Measurements from ENCODE around the gene HDLBP. TPM values are rescaled to one million over a fixed set of nuclear protein-coding genes. Genes with fewer than 3 reads are reported as not detected.

HDLBP gene
- total and polyA plus RNA-seq, 2 experiments from 2014 or later: 230 to 306 TPM

DNA sequence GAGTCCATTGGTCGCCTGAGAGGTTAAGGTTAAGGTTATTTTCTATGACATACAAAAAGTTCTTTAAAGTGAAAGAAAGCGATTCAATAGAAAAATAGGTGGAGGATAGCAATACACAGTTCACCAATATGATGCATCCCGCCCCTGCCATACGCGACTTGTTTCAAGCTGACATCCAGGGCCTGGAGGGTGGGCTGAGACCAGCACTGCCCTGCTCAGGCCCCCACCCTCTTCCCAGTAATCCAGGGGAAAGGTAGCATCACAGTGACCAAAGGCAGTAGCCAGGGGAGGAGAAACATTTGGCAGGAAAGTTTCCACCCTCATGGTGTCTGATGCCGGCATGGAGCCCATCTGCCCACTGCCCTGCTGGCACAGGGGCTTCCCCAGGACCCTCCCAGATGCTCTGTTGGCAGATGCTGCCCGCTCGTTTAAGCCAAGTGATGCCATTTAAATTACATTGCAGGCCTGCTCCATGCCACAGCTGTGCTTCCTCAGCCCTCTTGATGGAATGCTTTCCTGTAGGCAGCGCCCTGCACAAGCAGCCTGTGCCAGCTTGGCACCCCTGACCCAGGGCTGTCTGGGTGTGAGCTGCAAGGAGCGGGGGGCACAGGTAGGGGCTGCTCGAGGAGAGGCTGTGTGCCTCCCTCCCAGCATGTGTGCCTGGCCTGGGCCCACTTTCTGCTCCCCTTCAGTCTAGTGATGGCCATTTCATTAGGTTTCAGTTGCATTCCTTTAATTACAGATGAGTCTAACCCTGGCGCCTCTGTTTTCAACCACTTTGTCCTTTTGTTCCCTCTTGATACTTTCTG lies 137.7 kb downstream of the HDLBP start (continued):
- TF ChIP-seq, protein P1, sequence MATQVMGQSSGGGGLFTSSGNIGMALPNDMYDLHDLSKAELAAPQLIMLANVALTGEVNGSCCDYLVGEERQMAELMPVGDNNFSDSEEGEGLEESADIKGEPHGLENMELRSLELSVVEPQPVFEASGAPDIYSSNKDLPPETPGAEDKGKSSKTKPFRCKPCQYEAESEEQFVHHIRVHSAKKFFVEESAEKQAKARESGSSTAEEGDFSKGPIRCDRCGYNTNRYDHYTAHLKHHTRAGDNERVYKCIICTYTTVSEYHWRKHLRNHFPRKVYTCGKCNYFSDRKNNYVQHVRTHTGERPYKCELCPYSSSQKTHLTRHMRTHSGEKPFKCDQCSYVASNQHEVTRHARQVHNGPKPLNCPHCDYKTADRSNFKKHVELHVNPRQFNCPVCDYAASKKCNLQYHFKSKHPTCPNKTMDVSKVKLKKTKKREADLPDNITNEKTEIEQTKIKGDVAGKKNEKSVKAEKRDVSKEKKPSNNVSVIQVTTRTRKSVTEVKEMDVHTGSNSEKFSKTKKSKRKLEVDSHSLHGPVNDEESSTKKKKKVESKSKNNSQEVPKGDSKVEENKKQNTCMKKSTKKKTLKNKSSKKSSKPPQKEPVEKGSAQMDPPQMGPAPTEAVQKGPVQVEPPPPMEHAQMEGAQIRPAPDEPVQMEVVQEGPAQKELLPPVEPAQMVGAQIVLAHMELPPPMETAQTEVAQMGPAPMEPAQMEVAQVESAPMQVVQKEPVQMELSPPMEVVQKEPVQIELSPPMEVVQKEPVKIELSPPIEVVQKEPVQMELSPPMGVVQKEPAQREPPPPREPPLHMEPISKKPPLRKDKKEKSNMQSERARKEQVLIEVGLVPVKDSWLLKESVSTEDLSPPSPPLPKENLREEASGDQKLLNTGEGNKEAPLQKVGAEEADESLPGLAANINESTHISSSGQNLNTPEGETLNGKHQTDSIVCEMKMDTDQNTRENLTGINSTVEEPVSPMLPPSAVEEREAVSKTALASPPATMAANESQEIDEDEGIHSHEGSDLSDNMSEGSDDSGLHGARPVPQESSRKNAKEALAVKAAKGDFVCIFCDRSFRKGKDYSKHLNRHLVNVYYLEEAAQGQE (IDR thresholded peaks at IDR 0.05; ENCODE audit: unreplicated experiment): no peak

Other genes with a start within 250 kb of the HDLBP start
- gene MTERF4, start 213.4 kb downstream of the HDLBP start, total RNA-seq (2014; rRNA removed; shearing (Covaris generic)): 58.0 and 63.6 TPM in 2 replicates
- 15.3 and 15.7 TPM in 2 replicates for gene MTERF4, start 213.4 kb downstream of the HDLBP start, polyA plus RNA-seq (2016; fragmentation: Nextera tagmentation; extraction: Ambion mirVana)
- gene PASK, start 166.2 kb downstream of the HDLBP start, total RNA-seq (2014; rRNA removed; shearing (Covaris generic)): 37.6 and 38.4 TPM in 2 replicates
- 12.4 and 12.5 TPM in 2 replicates for gene PASK, start 166.2 kb downstream of the HDLBP start, polyA plus RNA-seq (2016; fragmentation: Nextera tagmentation; extraction: Ambion mirVana)
- 48.2 and 60.2 TPM in 2 replicates for gene PPP1R7, start 165.2 kb downstream of the HDLBP start, total RNA-seq (2014; rRNA removed; shearing (Covaris generic))
- gene PPP1R7, start 165.2 kb downstream of the HDLBP start, polyA plus RNA-seq (2016; fragmentation: Nextera tagmentation; extraction: Ambion mirVana): 94.3 and 98.6 TPM in 2 replicates
- 3.3 and 5.1 TPM in 2 replicates for gene ANO7, start 127.0 kb downstream of the HDLBP start, total RNA-seq (2014; rRNA removed; shearing (Covaris generic))
- 3.6 and 4.0 TPM in 2 replicates for gene ANO7, start 127.0 kb downstream of the HDLBP start, polyA plus RNA-seq (2016; fragmentation: Nextera tagmentation; extraction: Ambion mirVana)
- 370 and 393 TPM in 2 replicates for gene SEPTIN2, start 253 bp upstream of the HDLBP start, total RNA-seq (2014; rRNA removed; shearing (Covaris generic))
- 204 and 227 TPM in 2 replicates for gene SEPTIN2, start 253 bp upstream of the HDLBP start, polyA plus RNA-seq (2016; fragmentation: Nextera tagmentation; extraction: Ambion mirVana)
- 22.6 and 26.8 TPM in 2 replicates for gene FARP2, start 40.6 kb upstream of the HDLBP start, total RNA-seq (2014; rRNA removed; shearing (Covaris generic))
- 13.9 and 16.0 TPM in 2 replicates for gene FARP2, start 40.6 kb upstream of the HDLBP start, polyA plus RNA-seq (2016; fragmentation: Nextera tagmentation; extraction: Ambion mirVana)
- gene STK25, start 192.9 kb upstream of the HDLBP start, total RNA-seq (2014; rRNA removed; shearing (Covaris generic)): 275 and 304 TPM in 2 replicates
- 125 and 142 TPM in 2 replicates for gene STK25, start 192.9 kb upstream of the HDLBP start, polyA plus RNA-seq (2016; fragmentation: Nextera tagmentation; extraction: Ambion mirVana)
- gene BOK, start 243.1 kb upstream of the HDLBP start, total RNA-seq (2014; rRNA removed; shearing (Covaris generic)): 33.4 and 36.7 TPM in 2 replicates
- 13.5 and 13.6 TPM in 2 replicates for gene BOK, start 243.1 kb upstream of the HDLBP start, polyA plus RNA-seq (2016; fragmentation: Nextera tagmentation; extraction: Ambion mirVana)